H9 (cell line): ENCODE measurements around the gene CCDC63. TPM values are rescaled to one million over a fixed set of nuclear protein-coding genes. Genes with fewer than 3 reads are reported as not detected.

Experiments used
- DNase-seq: peaks from one replicate; pipeline ENCODE4 v3.0.0-alpha.2; 2017
- H2AFZ ChIP-seq: one replicate; pipeline ENCODE4 v1.6.1; 2013; ENCODE audit warnings: mild to moderate bottlenecking, low read length, control low read depth, moderate library complexity
- H2AK5ac ChIP-seq: 2 replicates; pipeline ENCODE4 v1.6.1; 2013; ENCODE audit warnings: low read length, control low read depth, mixed read lengths; ENCODE audit not compliant: insufficient read length
- H2BK120ac ChIP-seq: one replicate; pipeline ENCODE4 v1.6.1; 2013; ENCODE audit warnings: low read depth, mild to moderate bottlenecking, low read length, control low read depth, inconsistent platforms; ENCODE audit not compliant: poor library complexity, severe bottlenecking
- H2BK12ac ChIP-seq: 2 replicates; pipeline ENCODE4 v1.6.1; 2013; ENCODE audit warnings: low read length, control low read depth, mixed read lengths, low read depth; ENCODE audit not compliant: insufficient read length
- H2BK15ac ChIP-seq: 2 replicates; pipeline ENCODE4 v1.6.1; 2013; ENCODE audit warnings: low read depth, low read length, control low read depth
- H2BK20ac ChIP-seq: one replicate; pipeline ENCODE4 v1.6.1; 2013; ENCODE audit warnings: low read depth, mild to moderate bottlenecking, low read length, control low read depth, inconsistent platforms; ENCODE audit not compliant: poor library complexity, severe bottlenecking
- H2BK5ac ChIP-seq: 2 replicates; pipeline ENCODE4 v1.6.1; 2013; ENCODE audit warnings: low read length, control low read depth, mixed read lengths; ENCODE audit not compliant: insufficient read length
- H3K14ac ChIP-seq: 2 replicates; pipeline ENCODE4 v1.6.1; 2013; ENCODE audit warnings: low read length, control low read depth; ENCODE audit not compliant: insufficient read depth
- H3K18ac ChIP-seq: 2 replicates; pipeline ENCODE4 v1.6.1; 2013; ENCODE audit warnings: low read depth, mild to moderate bottlenecking, mixed read lengths, low read length, control low read depth; ENCODE audit not compliant: insufficient read length
- H3K23ac ChIP-seq: 2 replicates; pipeline ENCODE4 v1.6.1; 2013; ENCODE audit warnings: low read length, control low read depth, mixed read lengths, low read depth; ENCODE audit not compliant: insufficient read length
- H3K23me2 ChIP-seq: 2 replicates; pipeline ENCODE4 v1.6.1; 2013; ENCODE audit warnings: low read depth, mild to moderate bottlenecking, mixed read lengths, low read length, control low read depth; ENCODE audit not compliant: insufficient read length, poor library complexity, severe bottlenecking
- H3K27ac ChIP-seq: 2 replicates; pipeline ENCODE4 v1.5.1; 2013; ENCODE audit warnings: low read length, control low read depth, mixed read lengths, low read depth; ENCODE audit not compliant: insufficient read length
- H3K27me3 ChIP-seq: 2 replicates; pipeline ENCODE4 v1.6.1; 2013; ENCODE audit warnings: low read length, control low read depth, inconsistent platforms; ENCODE audit not compliant: insufficient read depth
- H3K4ac ChIP-seq: 2 replicates; pipeline ENCODE4 v1.6.1; 2013; ENCODE audit warnings: low read depth, mild to moderate bottlenecking, control low read depth, inconsistent platforms, low read length, moderate library complexity
- H3K4me1 ChIP-seq: 2 replicates; pipeline ENCODE4 v1.6.1; 2013; ENCODE audit warnings: low read length, control low read depth, inconsistent platforms; ENCODE audit not compliant: insufficient read depth
- H3K4me2 ChIP-seq: 2 replicates; pipeline ENCODE4 v1.6.1; 2013; ENCODE audit warnings: low read length, control low read depth, mixed read lengths; ENCODE audit not compliant: insufficient read length, insufficient read depth
- H3K56ac ChIP-seq: 2 replicates; pipeline ENCODE4 v1.6.1; 2013; ENCODE audit warnings: low read depth, mild to moderate bottlenecking, mixed read lengths, low read length, control low read depth; ENCODE audit not compliant: insufficient read length
- H3K79me1 ChIP-seq: 2 replicates; pipeline ENCODE4 v1.6.1; 2013; ENCODE audit warnings: low read depth, mild to moderate bottlenecking, moderate library complexity, low read length, control low read depth, inconsistent platforms; ENCODE audit not compliant: insufficient read depth, poor library complexity, severe bottlenecking
- H3K79me2 ChIP-seq: 2 replicates; pipeline ENCODE4 v1.6.1; 2013; ENCODE audit warnings: low read length, control low read depth, inconsistent platforms; ENCODE audit not compliant: insufficient read depth
- H3K9ac ChIP-seq: 2 replicates; pipeline ENCODE4 v1.6.1; 2013; ENCODE audit warnings: low read length, control low read depth, mixed read lengths; ENCODE audit not compliant: insufficient read length; ENCODE audit errors: extremely low read depth
- H3K9me3 ChIP-seq: one replicate; pipeline ENCODE4 v1.6.1; 2013; ENCODE audit warnings: low read depth, low read length, inconsistent platforms; ENCODE audit not compliant: control insufficient read depth
- H3T11ph ChIP-seq: one replicate; pipeline ENCODE4 v1.6.1; 2013; ENCODE audit warnings: mild to moderate bottlenecking, low read length, control low read depth, inconsistent platforms
- H4K20me1 ChIP-seq: one replicate; pipeline ENCODE4 v1.6.1; 2013; ENCODE audit not compliant: control insufficient read depth, insufficient read length, insufficient read depth
- H4K5ac ChIP-seq: 2 replicates; pipeline ENCODE4 v1.6.1; 2013; ENCODE audit warnings: low read depth, mild to moderate bottlenecking, mixed read lengths, low read length, control low read depth; ENCODE audit not compliant: insufficient read length
- H4K8ac ChIP-seq: replicated peaks from 2 replicates; pipeline ENCODE4 v1.6.1; 2013; ENCODE audit warnings: low read length, control low read depth, mixed read lengths, low read depth; ENCODE audit not compliant: insufficient read length
- H4K91ac ChIP-seq: 2 replicates; pipeline ENCODE4 v1.6.1; 2013; ENCODE audit warnings: low read depth, mild to moderate bottlenecking, moderate library complexity, mixed read lengths, low read length, control low read depth; ENCODE audit not compliant: insufficient read length
- H3K27ac Mint-ChIP-seq, 3 experiments: 2 replicates in 2 of 3; 3 replicates in 1 of 3; pipeline ENCODE4 v1.8.0; 2020 to 2021; ENCODE audit warnings: mixed read lengths in 3 of 3, mild to moderate bottlenecking in 1 of 3, moderate library complexity in 1 of 3
- H3K27me3 Mint-ChIP-seq: 2 replicates; pipeline ENCODE4 v1.8.0; 2021; ENCODE audit warnings: low read depth, mild to moderate bottlenecking, moderate library complexity, mixed read lengths
- H3K36me3 Mint-ChIP-seq, 3 experiments: 2 replicates in 2 of 3; 3 replicates in 1 of 3; pipeline ENCODE4 v1.8.0; 2020 to 2021; ENCODE audit warnings: low read depth in 3 of 3, mixed read lengths in 3 of 3; ENCODE audit not compliant: insufficient read depth in 1 of 3
- H3K4me1 Mint-ChIP-seq, 2 experiments: 2 replicates each; pipeline ENCODE4 v1.8.0; 2020; ENCODE audit warnings: mixed read lengths in 2 of 2
- H3K4me3 Mint-ChIP-seq, 2 experiments: 2 replicates in 1 of 2; 3 replicates in 1 of 2; pipeline ENCODE4 v1.8.0; 2020 to 2021; ENCODE audit warnings: mild to moderate bottlenecking in 2 of 2, mixed read lengths in 2 of 2, moderate library complexity in 1 of 2
- H3K9me3 Mint-ChIP-seq, 2 experiments: 2 replicates in 1 of 2; 3 replicates in 1 of 2; pipeline ENCODE4 v1.8.0; 2020; ENCODE audit warnings: mild to moderate bottlenecking in 2 of 2, mixed read lengths in 2 of 2, moderate library complexity in 1 of 2
- CTCF ChIP-seq: fragments of 200-600 bp; sonication (generic); conservative IDR thresholded peaks from 3 replicates; pipeline ENCODE4 v1.8.0; 2021; ENCODE audit warnings: antibody characterized with exemption, mild to moderate bottlenecking
- WGBS: extraction: QIAGEN DNeasy Blood & Tissue Kit; methylation state at CpG from one replicate; pipeline ENCODE4 v1.1.7; 2013; ENCODE audit warnings: missing lambda C conversion rate, low lambda C conversion rate, mixed read lengths; ENCODE audit not compliant: insufficient read length; ENCODE audit errors: extremely low coverage; 5-methylcytosine and 5-hydroxymethylcytosine counted together
- total RNA-seq: library from RNA; stranded (reverse); gene quantifications from 2 replicates; pipeline ENCODE4 v1.2.1, GENCODE V29; 2021

Gene CCDC63
- total RNA-seq, 1 experiment from 2014 or later: 0.77 TPM

- Mint-ChIP-seq H3K4me1 (peaks cover 28 to 36% of the 10 kb centered on the region in 2 experiments), H3K4me3 (no peak overlapping the region), H3K36me3 (peaks cover 1 to 5% (median 2%) of the 10 kb centered on the region in 3 experiments; a peak in 3 of 7 replicates), H3K27ac (no peak overlapping the region), H3K9me3 (no peaks in the 10 kb centered on the region; a peak in 1 of 5 replicates), H3K27me3 (peaks cover 24% of the 10 kb centered on the region)
- Histone ChIP-seq H3T11ph (no peak overlapping the region), H2BK120ac (no peak overlapping the region), H2BK15ac (no peak overlapping the region), H3K79me1 (no peaks in the 10 kb centered on the region), H3K18ac (no peak overlapping the region), H2BK20ac (no peak overlapping the region), H2BK12ac (no peak overlapping the region), H4K20me1 (no peaks in the 10 kb centered on the region), H3K9ac (no peak overlapping the region), H3K4ac (no peak overlapping the region), H3K23ac (no peak overlapping the region), H3K23me2 (no peaks in the 10 kb centered on the region), H2AFZ (no peak overlapping the region), H3K4me2 (no peak overlapping the region), H3K9me3 (no peaks in the 10 kb centered on the region), H2BK5ac (no peak overlapping the region), H3K56ac (no peak overlapping the region), H4K8ac (no peak overlapping the region), H2AK5ac (no peak overlapping the region), H3K79me2 (no peaks in the 10 kb centered on the region), H3K27ac (no peak overlapping the region), H4K91ac (no peak overlapping the region), H3K14ac (no peak overlapping the region), H3K4me1 (peaks cover 3% of the 10 kb centered on the region; the same call in 1 of the 2 replicates), H3K27me3 (no peaks in the 10 kb centered on the region; the same call in 1 of the 2 replicates), H4K5ac (no peak overlapping the region)
- no peak for DNase-seq
- no peak for TF ChIP-seq CTCF
- WGBS: no CpG with 5 or more reads among the region's 5 CpGs
Observed at GRCh38 chr12:110849748-110850403, 3.1 kb downstream of the CCDC63 start.
